Motor neuron (in vitro differentiated cells): ENCODE results near the gene CYS1. TPM values are rescaled to one million over a fixed set of nuclear protein-coding genes. Genes with fewer than 3 reads are reported as not detected.

Experiments used
- ATAC-seq, 8 experiments: fragments of 200-7000 bp; cut with Tn5 transposase; replicated peaks in 6 of 8; 2 replicates each; pipeline ENCODE4 v1.8.0; 2021; ENCODE audit warnings: mild to moderate bottlenecking in 8 of 8, moderate library complexity in 8 of 8
- H3K27ac ChIP-seq, 2 donors: fragments of 250-450 bp; sonication (Bioruptor Pico); 2 replicates each; pipeline ENCODE4 v1.9.0; 2021; ENCODE audit warnings: antibody characterized with exemption in 2 of 2, mild to moderate bottlenecking in 2 of 2, moderate library complexity in 1 of 2
- H3K4me1 ChIP-seq, 2 donors: fragments of 250-450 bp; sonication (Bioruptor Pico); replicated peaks in 1 of 2; 2 replicates each; pipeline ENCODE4 v1.6.1; 2021; ENCODE audit warnings: antibody characterized with exemption in 2 of 2, mild to moderate bottlenecking in 2 of 2, moderate library complexity in 1 of 2
- H3K4me3 ChIP-seq, 5 donors: fragments of 250-450 bp; sonication (Bioruptor Pico); 2 replicates each; pipeline ENCODE4 v1.9.0; 2021; ENCODE audit warnings: antibody characterized with exemption in 5 of 5, mild to moderate bottlenecking in 5 of 5, moderate library complexity in 4 of 5
- WGBS, 10 experiments: fragments of 450-650 bp; shearing (Covaris generic); methylation state at CpG; one replicate each; pipeline ENCODE4 v1.0.0; 2022; 5-methylcytosine and 5-hydroxymethylcytosine counted together
- in situ Hi-C, 9 experiments: fragments of 400-800 bp; cut with MboI; loops; one replicate each; pipeline ENCODE4 v1.15.0; 2021; ENCODE audit warnings: low sequenced_read_pairs in 9 of 9, low pct_unique_long_range_greater_than_20kb in 2 of 9; ENCODE audit not compliant: unreplicated experiment in 9 of 9
- total RNA-seq, 8 experiments: library from RNA; unstranded; fragments of 300-600 nt; gene quantifications; 2 replicates each; pipeline versions ENCODE4 v1.2.3 to v1.2.4, GENCODE V29; 2022

CYS1 gene
- total RNA-seq, 8 experiments from 2014 or later, result 0.14 to 6.2 (median 0.50) TPM; not detected in 1

GRCh38 chr2:10052216-10052615 is 28.0 kb downstream of the CYS1 start:
- in situ Hi-C loops, result loop anchor here in 2 of 9 experiments (25.0 kb wide), 1 partner anchor 240 kb away; no protein-coding TSS in a partner anchor
- 60 to 93% (median 85%) methylated on average over 2 to 15 of the region's 16 CpGs; no CpG with 5 or more reads in 1 of the 10 experiments for WGBS, 10 experiments
- Histone ChIP-seq H3K27ac (no peak overlapping the region), H3K4me3 (no peak overlapping the region), H3K4me1 (peaks cover 13 to 15% of the 10 kb centered on the region in 2 donors)
- ATAC-seq, result no peak

GRCh38 chr2:10048501-10049171 is 31.6 kb downstream of the CYS1 start:
- H3K4me1 ChIP-seq, result peaks cover 17 to 20% of the 10 kb centered on the region in 2 donors
- no peak overlapping the region for H3K27ac ChIP-seq
- ATAC-seq, result no peak
- 11 to 80% (median 41%) methylated on average over 1 to 8 of the region's 10 CpGs; no CpG with 5 or more reads in 2 of the 10 experiments for WGBS, 10 experiments
- in situ Hi-C loops, result loop anchor here in 3 of 9 experiments (25.0 kb wide), 1 partner anchor 236 kb away; no protein-coding TSS in a partner anchor
- no peak overlapping the region for H3K4me3 ChIP-seq

- in situ Hi-C loops, result loop anchor here in 3 of 9 experiments (25.0 kb wide), 1 partner anchor 236 kb away; no protein-coding TSS in a partner anchor
- no peak overlapping the region for H3K4me3 ChIP-seq
- ATAC-seq, result no peak
- no peak overlapping the region for H3K27ac ChIP-seq
- peaks cover 17 to 20% of the 10 kb centered on the region in 2 donors for H3K4me1 ChIP-seq
- 67 to 100% (median 90%) methylated on average over 1 to 11 of the region's 15 CpGs; no CpG with 5 or more reads in 3 of the 10 experiments for WGBS, 10 experiments
Measured at GRCh38 chr2:10047616-10048500, 32.4 kb downstream of the CYS1 start.

GRCh38 chr2:10046931-10047330 is 33.3 kb downstream of the CYS1 start:
- 15 to 100% (median 81%) methylated on average over 2 to 7 of the region's 7 CpGs; no CpG with 5 or more reads in 2 of the 10 experiments for WGBS, 10 experiments
- H3K27ac ChIP-seq, result no peak overlapping the region
- in situ Hi-C loops, result loop anchor here in 3 of 9 experiments (25.0 kb wide), 1 partner anchor 235 kb away; no protein-coding TSS in a partner anchor

GRCh38 chr2:10045561-10046355 is 34.5 kb downstream of the CYS1 start:
- H3K4me3 ChIP-seq, result no peak overlapping the region
- 55 to 92% (median 88%) methylated on average over 2 to 10 of the region's 20 CpGs; no CpG with 5 or more reads in 1 of the 10 experiments for WGBS, 10 experiments

More at GRCh38 chr2:10046931-10047330, 33.3 kb downstream of the CYS1 start:
- H3K4me3 ChIP-seq, result no peak overlapping the region
- peaks cover 24 to 26% of the 10 kb centered on the region in 2 donors for H3K4me1 ChIP-seq
- ATAC-seq, result no peak

GRCh38 chr2:10043906-10044601 is 36.2 kb downstream of the CYS1 start:
- in situ Hi-C loops, result loop anchor here in 3 of 9 experiments (25.0 kb wide), 1 partner anchor 232 kb away; no protein-coding TSS in a partner anchor
- peak; percentile 68 to 81 (median 70) for ATAC-seq
- Histone ChIP-seq H3K27ac (peak overlapping the region; percentile 96 to 98), H3K4me1 (peaks cover 18 to 29% of the 10 kb centered on the region in 2 donors), H3K4me3 (peak overlapping the region; percentile 49 to 88 (median 72))
- WGBS, 10 experiments, result 22% methylated on average over 7 of the region's 90 CpGs; no CpG with 5 or more reads in 9 of the 10 experiments

More at GRCh38 chr2:10045561-10046355, 34.5 kb downstream of the CYS1 start:
- in situ Hi-C loops, result loop anchor here in 3 of 9 experiments (25.0 kb wide), 1 partner anchor 233 kb away; no protein-coding TSS in a partner anchor
- no peak overlapping the region for H3K27ac ChIP-seq
- ATAC-seq, result no peak
- peaks cover 26 to 29% of the 10 kb centered on the region in 2 donors for H3K4me1 ChIP-seq

- in situ Hi-C loops, result loop anchor here in 3 of 9 experiments (25.0 kb wide), 1 partner anchor 231 kb away; no protein-coding TSS in a partner anchor
- peak; percentile 47 to 84 (median 72) for ATAC-seq
- H3K27ac ChIP-seq, result peak within 1 kb of the TSS; percentile 96 to 98
- no CpG with 5 or more reads among the region's 104 CpGs for WGBS, 10 experiments
- H3K4me3 ChIP-seq, result peak within 1 kb of the TSS; percentile 49 to 88 (median 72)
- peaks cover 14 to 27% of the 10 kb centered on the region in 2 donors for H3K4me1 ChIP-seq
Measured at GRCh38 chr2:10043256-10043905, 36.8 kb downstream of the CYS1 start, which contains the start of gene KLF11. KLF11 (plus strand) TSS chr2:10043550; CDS start chr2:10043717, 167 bp downstream.

- peak overlapping the region; percentile 22 to 88 for H3K27ac ChIP-seq
- ATAC-seq, result peak; percentile 1 to 47 (median 28)
- peak overlapping the region; percentile 35 to 88 (median 48) for H3K4me3 ChIP-seq
- in situ Hi-C loops, result loop anchor here in 3 of 9 experiments (25.0 kb wide), 1 partner anchor 230 kb away; no protein-coding TSS in a partner anchor
- peaks cover 13 to 25% of the 10 kb centered on the region in 2 donors for H3K4me1 ChIP-seq
- 0 to 22% (median 13%) methylated on average over 1 to 24 of the region's 54 CpGs; no CpG with 5 or more reads in 3 of the 10 experiments for WGBS, 10 experiments
Measured at GRCh38 chr2:10042301-10043161, 37.7 kb downstream of the CYS1 start.

- no peak for ATAC-seq
- Histone ChIP-seq H3K27ac (no peak overlapping the region), H3K4me3 (peak overlapping the region in 1 of 5 donors; percentile 88), H3K4me1 (peaks cover 13 to 25% of the 10 kb centered on the region in 2 donors)
- in situ Hi-C loops, result loop anchor here in 3 of 9 experiments (25.0 kb wide), 1 partner anchor 229 kb away; no protein-coding TSS in a partner anchor
- 40 to 100% (median 84%) methylated on average over 1 to 11 of the region's 14 CpGs; no CpG with 5 or more reads in 4 of the 10 experiments for WGBS, 10 experiments
Measured at GRCh38 chr2:10041711-10042110, 38.5 kb downstream of the CYS1 start.
